Uterus (tissue), 2 donors: ENCODE measurements around the gene HOXD4.

Source experiments
- CTCF ChIP-seq, 4 experiments: fragments of 200-600 bp in 2 of 4; fragments of 450-650 bp in 2 of 4; sonication (generic) in 2 of 4; IDR thresholded peaks; one replicate each; pipeline ENCODE4 v1.5.1; 2016 to 2019; ENCODE audit warnings: antibody characterized with exemption in 4 of 4, mild to moderate bottlenecking in 2 of 4, moderate library complexity in 1 of 4
- POLR2A ChIP-seq, 2 donors: fragments of 450-650 bp; IDR thresholded peaks; one replicate each; pipeline ENCODE4 v1.6.1; 2016; ENCODE audit warnings: antibody characterized with exemption in 2 of 2, mild to moderate bottlenecking in 1 of 2, moderate library complexity in 1 of 2

GRCh38 chr2:176104316-176105077 lies 46.9 kb upstream of the HOXD4 start:
- TF ChIP-seq CTCF (IDR thresholded peaks at IDR 0.05) (peak in 1 of 4 experiments; percentile 3), POLR2A (IDR thresholded peaks at IDR 0.05) (peak in 1 of 2 donors; percentile 16)
